Heart left ventricle (tissue), 13 donors: ENCODE results near the gene SPRED3.

Source experiments
- POLR2A ChIP-seq, 2 donors: fragments of 450-650 bp; IDR thresholded peaks; one replicate each; pipeline ENCODE4 v1.6.1; 2017; ENCODE audit warnings: antibody characterized with exemption in 2 of 2, mild to moderate bottlenecking in 2 of 2, moderate library complexity in 2 of 2
- TF ChIP-seq, protein P1 (sequence below), 12 donors: fragments of 200-600 bp; sonication (generic) in 4 of 12; IDR thresholded peaks; one replicate each; pipeline versions ENCODE4 v1.5.0 to v1.8.0; 2018 to 2022; ENCODE audit warnings: antibody characterized with exemption in 12 of 12, mild to moderate bottlenecking in 5 of 12
- donor health status: ischemic (EF 13 %, LVEDD 7.1; RV severe dilation, severe dysfunction).
- donor health status: DM: no; HTN: yes; CAD: no.
- donor health status: DM: no; HTN: no; CAD: no.
- donor health status: ischemic (EF 25% LVEDD 6.9; RV normal size, moderate dysfunction).
- donor health status: ischemic (EF 25% LVEDD 5.7; RV mildly dilated, moderate dysfunction).
- donor health status: ischemic (EF 35%, LVEDD 5.7; RV mildly dilated, moderate dysfunction).
- donor health status: nonischemic (EF 11% LVEDD 7.7; RV severe dilation, severe dysfunction).
- donor health status: DM: yes; HTN: yes; CAD: no.
- donor health status: PGD.
- donor health status: ischemic (EF 29% LVEDD 5.4; RV normal size, mild dysfunction).
- donor health status: nonischemic (EF 23%, LVEDD 6.1; RV moderate dilation, normal function).

DNA sequence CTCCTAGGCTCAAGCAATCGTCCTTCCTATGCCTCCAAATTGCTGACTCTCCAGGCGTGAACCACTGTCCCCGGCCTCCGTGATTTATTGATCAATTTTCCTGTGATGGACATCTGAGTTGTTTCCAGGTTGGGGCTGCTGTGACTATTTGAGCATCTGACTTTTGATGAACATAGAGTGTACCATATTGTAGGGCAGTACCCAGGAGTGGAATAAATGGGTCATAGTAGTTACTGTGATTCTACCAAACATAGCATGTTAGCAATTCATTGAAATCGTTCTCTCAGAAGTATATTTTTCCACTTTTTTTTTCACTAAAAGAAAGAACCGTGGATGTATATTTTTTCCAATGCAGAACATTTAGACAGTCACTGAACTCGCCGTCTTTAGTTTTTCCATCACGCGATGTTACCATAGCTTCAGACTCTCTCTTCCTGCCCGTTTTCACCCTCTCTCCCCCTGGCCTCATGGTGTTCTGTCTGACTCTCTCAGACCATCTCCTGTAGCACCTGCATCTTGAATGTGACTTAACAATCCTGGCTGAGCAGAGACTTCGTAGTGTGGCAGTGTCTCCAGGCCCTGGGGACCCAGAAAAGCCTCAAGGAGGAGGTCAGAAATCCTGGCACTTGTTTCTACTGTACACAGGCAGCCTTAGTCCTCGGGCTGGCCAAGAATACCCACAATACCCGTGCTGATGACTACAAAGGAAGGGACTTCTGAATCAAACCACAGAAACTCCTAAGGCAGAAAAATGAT, 40.7 kb downstream of the SPRED3 start:
- no peak for TF ChIP-seq POLR2A (IDR thresholded peaks at IDR 0.05)
- TF ChIP-seq, protein P1, sequence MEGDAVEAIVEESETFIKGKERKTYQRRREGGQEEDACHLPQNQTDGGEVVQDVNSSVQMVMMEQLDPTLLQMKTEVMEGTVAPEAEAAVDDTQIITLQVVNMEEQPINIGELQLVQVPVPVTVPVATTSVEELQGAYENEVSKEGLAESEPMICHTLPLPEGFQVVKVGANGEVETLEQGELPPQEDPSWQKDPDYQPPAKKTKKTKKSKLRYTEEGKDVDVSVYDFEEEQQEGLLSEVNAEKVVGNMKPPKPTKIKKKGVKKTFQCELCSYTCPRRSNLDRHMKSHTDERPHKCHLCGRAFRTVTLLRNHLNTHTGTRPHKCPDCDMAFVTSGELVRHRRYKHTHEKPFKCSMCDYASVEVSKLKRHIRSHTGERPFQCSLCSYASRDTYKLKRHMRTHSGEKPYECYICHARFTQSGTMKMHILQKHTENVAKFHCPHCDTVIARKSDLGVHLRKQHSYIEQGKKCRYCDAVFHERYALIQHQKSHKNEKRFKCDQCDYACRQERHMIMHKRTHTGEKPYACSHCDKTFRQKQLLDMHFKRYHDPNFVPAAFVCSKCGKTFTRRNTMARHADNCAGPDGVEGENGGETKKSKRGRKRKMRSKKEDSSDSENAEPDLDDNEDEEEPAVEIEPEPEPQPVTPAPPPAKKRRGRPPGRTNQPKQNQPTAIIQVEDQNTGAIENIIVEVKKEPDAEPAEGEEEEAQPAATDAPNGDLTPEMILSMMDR (IDR thresholded peaks at IDR 0.05), result no peak
